NB4 (cell line): ENCODE measurements around the gene INTS12.

Experiments
- CTCF ChIP-seq: IDR thresholded peaks from one replicate; pipeline ENCODE4 v1.5.1; 2012; ENCODE audit warnings: low read depth, low read length
- MAX ChIP-seq: IDR thresholded peaks from 2 replicates; pipeline ENCODE4 v1.6.1; 2011; ENCODE audit warnings: low read depth, low read length
- MYC ChIP-seq: IDR thresholded peaks from 2 replicates; pipeline ENCODE4 v1.6.1; 2011; ENCODE audit warnings: low read depth, low read length
- POLR2A ChIP-seq: IDR thresholded peaks from 2 replicates; pipeline ENCODE4 v1.6.1; 2011; ENCODE audit warnings: mild to moderate bottlenecking; ENCODE audit not compliant: insufficient read length; ENCODE audit errors: extremely low read depth

GRCh38 chr4:105674011-105674410 is 34.5 kb downstream of the INTS12 start:
- TF ChIP-seq CTCF (no peak), POLR2A (no peak), MAX (no peak), MYC (no peak)
